HG02870 (cell line): ENCODE measurements around the gene ATP5PF.
"Not testable (repeated sequence)": the region's sequence is repeated elsewhere in the genome, so short reads cannot be mapped to it uniquely, and the experiment has no call there.

ENCODE experiments used
- ATAC-seq: cut with Tn5 transposase; IDR thresholded peaks from one replicate; pipeline ENCODE4 v1.9.1; 2021; ENCODE audit warnings: mild to moderate bottlenecking, moderate library complexity; ENCODE audit not compliant: unreplicated experiment

Gene ATP5PF

DNA sequence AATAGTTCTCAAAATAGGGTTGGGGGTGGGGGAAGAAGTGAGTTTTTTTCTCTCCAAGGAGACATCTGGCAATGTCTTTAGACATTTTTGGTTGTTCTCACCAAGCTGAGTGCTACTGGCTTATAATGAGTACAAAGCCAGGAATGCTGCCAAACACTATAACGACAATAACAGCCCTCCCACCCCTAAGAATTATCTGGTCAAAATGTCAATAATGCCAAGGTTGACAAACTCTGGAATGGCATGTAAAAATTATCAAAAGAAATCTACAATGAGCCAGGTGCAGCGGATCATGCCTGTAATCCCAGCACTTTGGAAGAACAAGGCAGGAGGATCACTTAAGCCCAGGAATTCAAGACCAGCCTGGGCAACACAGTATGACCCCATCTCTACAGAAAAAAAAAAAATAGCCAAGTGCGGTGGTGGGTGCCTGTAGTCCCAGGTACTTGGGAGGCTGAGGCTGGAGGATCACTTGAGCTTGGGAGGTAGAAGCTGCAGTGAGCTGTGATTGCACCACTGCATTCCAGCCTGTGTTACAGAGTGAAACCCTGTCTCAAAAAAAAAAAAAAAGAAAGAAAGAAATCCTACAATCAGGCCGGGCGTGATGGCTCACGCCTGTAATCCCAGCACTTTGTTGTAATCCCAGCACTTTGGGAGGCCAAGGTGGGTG lies 2.5 kb downstream of the ATP5PF start:
- no peak for ATAC-seq

DNA sequence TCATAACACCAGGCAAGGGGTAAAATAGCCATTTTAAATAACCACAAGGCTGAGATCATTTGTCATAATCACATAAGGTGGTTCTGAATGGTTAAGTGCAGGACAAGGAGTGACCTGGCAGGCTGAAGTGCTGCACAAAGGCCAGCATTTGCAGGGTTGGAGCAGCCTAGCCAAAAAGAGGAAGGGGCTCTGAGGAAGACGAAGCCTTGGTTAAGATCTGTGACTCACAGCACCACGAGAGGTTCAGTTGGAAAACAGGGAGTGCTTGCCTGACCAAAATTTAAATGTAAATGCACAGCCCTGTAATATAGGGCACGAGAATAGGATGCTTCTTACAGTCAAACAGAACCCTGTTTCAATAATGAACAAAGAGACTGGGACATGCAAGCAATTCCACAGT lies 12.1 kb downstream of the ATP5PF start:
- ATAC-seq, result no peak

DNA sequence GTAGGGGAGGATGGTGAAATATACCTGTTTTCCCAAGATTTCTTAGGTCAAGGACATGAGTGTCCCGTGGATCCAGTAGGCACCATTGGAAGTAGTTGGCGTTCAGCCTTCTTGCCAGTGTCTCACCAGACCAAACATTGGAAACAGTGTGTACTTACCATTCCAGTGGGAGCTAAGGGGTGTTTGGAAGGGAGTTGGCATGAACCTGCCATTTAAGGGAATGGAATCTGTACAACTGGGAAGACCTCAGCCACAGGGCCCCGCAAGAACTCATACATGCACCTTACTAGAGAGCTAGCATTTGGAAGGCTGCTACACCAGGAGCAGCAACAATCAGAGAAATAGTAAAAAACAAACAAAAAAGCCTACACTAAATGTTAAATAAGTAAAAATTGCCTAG lies 12.7 kb downstream of the ATP5PF start:
- ATAC-seq, result no peak

- no peak for ATAC-seq
Observed at GRCh38 chr21:25717491-25718147, 17.1 kb downstream of the ATP5PF start.

DNA sequence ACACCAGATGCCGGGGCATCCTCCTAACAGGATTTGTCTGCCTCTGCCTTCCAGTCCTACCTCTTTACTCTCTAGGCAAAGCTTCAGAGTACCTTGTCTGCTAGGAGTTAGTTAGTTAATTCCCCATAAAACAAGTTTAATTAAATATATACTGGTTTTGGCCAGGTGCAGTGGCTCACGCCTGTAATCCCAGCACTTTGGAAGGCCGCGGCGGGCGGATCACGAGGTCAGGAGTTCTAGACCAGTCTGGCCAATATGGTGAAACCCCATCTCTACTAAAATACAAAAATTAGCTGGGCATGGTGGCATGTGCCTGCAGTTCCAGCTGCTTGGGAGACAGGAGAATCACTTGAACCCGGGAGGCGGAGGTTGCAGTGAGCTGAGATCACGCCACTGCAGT lies 20.6 kb downstream of the ATP5PF start:
- not testable (repeated sequence) for ATAC-seq

DNA sequence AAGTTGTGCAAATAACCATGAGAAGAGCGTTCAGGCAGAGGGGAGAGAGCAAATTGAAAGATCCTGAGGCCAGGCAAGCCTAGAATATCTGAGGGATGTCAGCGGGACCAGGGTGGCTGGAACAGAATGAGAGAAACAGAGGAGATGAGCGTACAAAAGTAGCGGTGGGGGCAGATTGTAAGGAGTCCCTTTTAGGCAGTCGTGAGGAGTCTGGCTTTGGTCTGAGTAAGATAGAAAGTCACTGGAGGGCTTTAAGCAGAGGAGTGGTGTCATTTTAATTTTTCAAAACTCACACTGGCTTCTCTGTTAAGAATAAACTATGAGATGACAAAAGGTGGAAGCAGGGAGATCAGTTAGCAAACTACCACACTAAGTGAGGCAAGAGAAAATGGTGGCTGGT lies 24.2 kb downstream of the ATP5PF start:
- no peak for ATAC-seq

GRCh38 chr21:25709684-25710265 lies 24.9 kb downstream of the ATP5PF start:
- ATAC-seq, result no peak

DNA sequence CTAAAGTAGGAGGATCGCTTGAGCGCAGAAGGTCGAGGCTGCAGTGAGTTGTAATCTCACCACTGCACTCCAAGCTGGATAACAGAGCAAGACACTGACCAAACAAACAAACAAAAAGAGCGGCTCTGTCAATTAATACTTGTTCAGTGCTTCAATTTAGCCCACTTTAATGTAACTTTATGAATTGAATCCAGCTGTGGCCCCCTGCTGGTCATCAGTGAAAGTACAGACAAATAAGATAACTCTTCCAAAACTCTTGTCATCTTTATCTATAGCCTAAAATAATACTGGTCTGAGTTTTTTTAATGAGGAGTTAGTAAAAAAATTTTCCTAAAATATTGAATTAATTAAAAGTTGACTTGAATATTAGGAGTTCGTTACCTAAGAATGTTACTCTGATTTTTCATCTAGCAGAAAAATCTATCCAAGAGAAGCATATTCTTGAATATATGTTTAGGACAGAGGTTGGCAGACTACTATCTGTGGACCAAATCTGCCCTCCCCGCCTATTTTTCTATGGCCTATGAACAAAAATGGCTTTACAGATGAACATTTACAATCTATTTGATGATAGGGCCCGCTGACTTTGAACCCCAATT lies 26.1 kb downstream of the ATP5PF start:
- no peak for ATAC-seq

- ATAC-seq, result no peak
Observed at GRCh38 chr21:25701529-25701928, 33.2 kb downstream of the ATP5PF start.

GRCh38 chr21:25700741-25701140 lies 34.0 kb downstream of the ATP5PF start:
- ATAC-seq, result no peak

DNA sequence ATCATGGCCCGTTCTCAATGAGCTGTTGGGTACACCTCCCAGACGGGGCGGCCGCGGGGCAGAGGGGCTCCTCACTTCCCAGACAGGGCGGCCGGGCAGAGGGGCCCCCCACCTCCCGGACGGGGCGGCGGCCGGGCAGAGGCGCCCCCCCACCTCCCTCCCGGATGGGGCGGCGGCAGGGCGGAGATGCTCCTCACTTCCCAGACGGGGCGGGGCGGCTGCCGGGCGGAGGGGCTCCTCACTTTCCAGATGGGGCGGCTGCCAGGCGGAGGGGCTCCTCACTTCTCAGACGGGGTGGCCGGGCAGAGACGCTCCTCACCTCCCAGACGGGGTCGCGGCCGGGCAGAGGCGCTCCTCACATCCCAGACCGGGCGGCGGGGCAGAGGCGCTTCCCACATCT lies 39.2 kb downstream of the ATP5PF start:
- ATAC-seq, result not testable (repeated sequence)

DNA sequence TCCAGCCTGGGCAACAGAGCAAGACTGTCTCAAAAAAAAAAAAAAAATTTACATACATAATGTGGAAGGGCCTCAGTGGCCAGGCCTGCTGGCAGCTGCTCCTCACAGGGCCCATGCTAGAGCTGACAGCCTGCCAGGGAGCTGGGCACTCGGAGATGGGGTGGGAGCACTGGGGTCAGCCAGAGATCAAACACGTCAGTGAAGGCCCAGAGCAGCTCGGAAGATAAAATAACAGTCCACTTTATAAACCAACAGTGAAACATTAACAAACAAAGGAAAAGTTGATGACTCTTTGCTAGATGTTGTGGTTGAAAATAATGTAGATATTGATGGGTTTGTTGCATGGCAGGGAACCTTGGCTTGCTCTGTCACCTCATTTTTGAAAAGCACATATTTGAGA lies 42.7 kb downstream of the ATP5PF start:
- no peak for ATAC-seq

- ATAC-seq, result no peak
Observed at GRCh38 chr21:25689226-25689625, 45.5 kb downstream of the ATP5PF start.

GRCh38 chr21:25688275-25689155 lies 46.2 kb downstream of the ATP5PF start:
- no peak for ATAC-seq

- no peak for ATAC-seq
Observed at GRCh38 chr21:25687787-25688186, 46.9 kb downstream of the ATP5PF start.

GRCh38 chr21:25682382-25682781 lies 52.3 kb downstream of the ATP5PF start:
- no peak for ATAC-seq

- no peak for ATAC-seq
Observed at GRCh38 chr21:25676451-25676850, 58.3 kb downstream of the ATP5PF start.
